Measurements from ENCODE around the gene TSKU. TPM values are rescaled to one million over a fixed set of nuclear protein-coding genes. Genes with fewer than 3 reads are reported as not detected.

TSKU gene
- total RNA-seq, 1 donor from 2014 or later, result 7.1 TPM

GRCh38 chr11:76802621-76803020 is 19.5 kb downstream of the TSKU start:
- no peaks in the 10 kb centered on the region for H3K36me3 ChIP-seq
- no peak overlapping the region for H3K9ac ChIP-seq
- Mint-ChIP-seq H3K4me3 (no peak overlapping the region), H3K36me3 (peaks cover 6% of the 10 kb centered on the region), H3K9me3 (no peaks in the 10 kb centered on the region), H3K27me3 (ENCODE audit: insufficient read depth, low read depth) (peaks cover 10% of the 10 kb centered on the region), H3K27ac (no peak overlapping the region), H3K4me1 (peaks cover 19% of the 10 kb centered on the region)
- no peak overlapping the region for H3K4me2 ChIP-seq
- no peak overlapping the region for H2AFZ ChIP-seq (replicated peaks)
- H4K20me1 ChIP-seq (ENCODE audit: low read depth), result peaks cover 23% of the 10 kb centered on the region
- no peak overlapping the region for H3K4me3 ChIP-seq
- peaks cover 26% of the 10 kb centered on the region for H3K4me1 ChIP-seq
- H3F3A ChIP-seq (ENCODE audit: low read depth), result peaks cover 23% of the 10 kb centered on the region
- peaks cover 6% of the 10 kb centered on the region for H3K79me2 ChIP-seq (ENCODE audit: low read depth)
- DNase-seq (ENCODE audit: low spot score), result no peak
- H3K9me3 ChIP-seq (ENCODE audit: low read depth), result no peaks in the 10 kb centered on the region
- H3K27ac ChIP-seq, result no peak overlapping the region
- TF ChIP-seq CTCF (IDR thresholded peaks at IDR 0.05) (no peak), EZH2phosphoT487 (IDR thresholded peaks at IDR 0.05) (no peak), EZH2 (IDR thresholded peaks at IDR 0.05) (no peak)
- H3K27me3 ChIP-seq, result no peaks in the 10 kb centered on the region

DNA sequence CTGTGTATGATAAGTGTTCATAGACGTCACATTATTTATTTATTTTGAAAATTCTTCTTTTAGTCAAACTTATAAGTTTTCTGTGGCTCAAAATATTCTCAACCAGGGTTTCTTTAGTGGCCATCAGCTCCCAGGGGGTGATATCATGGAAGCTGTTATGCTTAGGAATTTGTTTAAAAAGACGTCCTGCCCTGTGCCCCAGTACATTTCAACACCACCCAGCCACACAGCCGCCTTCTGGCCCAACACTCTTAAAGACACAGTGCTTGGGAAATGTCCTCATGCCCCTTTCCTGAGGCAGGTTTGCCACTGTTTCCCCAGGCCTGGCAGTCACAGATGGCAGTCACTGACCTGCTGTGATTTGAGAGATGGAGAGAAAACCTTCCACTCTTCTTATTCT is 19.9 kb downstream of the TSKU start:
- DNase-seq (ENCODE audit: low spot score), result no peak
- no peak overlapping the region for H3K27ac Mint-ChIP-seq
- H3K4me2 ChIP-seq, result no peak overlapping the region
- H3K27me3 Mint-ChIP-seq (ENCODE audit: insufficient read depth, low read depth), result peaks cover 10% of the 10 kb centered on the region
- H3K9ac ChIP-seq, result no peak overlapping the region
- peaks cover 20% of the 10 kb centered on the region for H3K4me1 Mint-ChIP-seq
- peaks cover 2% of the 10 kb centered on the region for H3K36me3 Mint-ChIP-seq
- H3K9me3 ChIP-seq (ENCODE audit: low read depth), result no peaks in the 10 kb centered on the region
- no peak overlapping the region for H3K27ac ChIP-seq
- no peaks in the 10 kb centered on the region for H3K9me3 Mint-ChIP-seq
- no peak overlapping the region for H2AFZ ChIP-seq (replicated peaks)
- H3K27me3 ChIP-seq, result no peaks in the 10 kb centered on the region
- no peaks in the 10 kb centered on the region for H3K36me3 ChIP-seq
- peaks cover 19% of the 10 kb centered on the region for H4K20me1 ChIP-seq (ENCODE audit: low read depth)
- TF ChIP-seq CTCF (IDR thresholded peaks at IDR 0.05), result no peak
- TF ChIP-seq EZH2phosphoT487 (IDR thresholded peaks at IDR 0.05), result no peak
- no peak for TF ChIP-seq EZH2 (IDR thresholded peaks at IDR 0.05)
- peaks cover 6% of the 10 kb centered on the region for H3K79me2 ChIP-seq (ENCODE audit: low read depth)
- peaks cover 27% of the 10 kb centered on the region for H3F3A ChIP-seq (ENCODE audit: low read depth)
- peaks cover 30% of the 10 kb centered on the region for H3K4me1 ChIP-seq
- H3K4me3 ChIP-seq, result no peak overlapping the region
- no peak overlapping the region for H3K4me3 Mint-ChIP-seq

- no peaks in the 10 kb centered on the region for H3K9me3 Mint-ChIP-seq
- Histone ChIP-seq H3K79me2 (ENCODE audit: low read depth) (peaks cover 6% of the 10 kb centered on the region), H3K27me3 (no peaks in the 10 kb centered on the region), H3F3A (ENCODE audit: low read depth) (peaks cover 28% of the 10 kb centered on the region), H3K9me3 (ENCODE audit: low read depth) (no peaks in the 10 kb centered on the region), H2AFZ (replicated peaks) (no peak overlapping the region), H3K9ac (no peak overlapping the region), H3K4me3 (no peak overlapping the region), H4K20me1 (ENCODE audit: low read depth) (peaks cover 9% of the 10 kb centered on the region), H3K4me2 (no peak overlapping the region), H3K27ac (no peak overlapping the region), H3K36me3 (no peaks in the 10 kb centered on the region), H3K4me1 (peaks cover 38% of the 10 kb centered on the region)
- peak overlapping the region; percentile 57 for H3K27ac Mint-ChIP-seq
- peaks cover 20% of the 10 kb centered on the region for H3K4me1 Mint-ChIP-seq
- TF ChIP-seq CTCF (IDR thresholded peaks at IDR 0.05), result no peak
- no peak for TF ChIP-seq EZH2phosphoT487 (IDR thresholded peaks at IDR 0.05)
- peaks cover 10% of the 10 kb centered on the region for H3K27me3 Mint-ChIP-seq (ENCODE audit: insufficient read depth, low read depth)
- no peak overlapping the region for H3K4me3 Mint-ChIP-seq
- no peaks in the 10 kb centered on the region for H3K36me3 Mint-ChIP-seq
- DNase-seq (ENCODE audit: low spot score), result no peak
Observed at GRCh38 chr11:76803811-76804600, 20.9 kb downstream of the TSKU start.
